Measurements from ENCODE around the gene PLD3.
"Not testable (repeated sequence)": the region's sequence is repeated elsewhere in the genome, so short reads cannot be mapped to it uniquely, and the experiment has no call there.

Gene PLD3

DNA sequence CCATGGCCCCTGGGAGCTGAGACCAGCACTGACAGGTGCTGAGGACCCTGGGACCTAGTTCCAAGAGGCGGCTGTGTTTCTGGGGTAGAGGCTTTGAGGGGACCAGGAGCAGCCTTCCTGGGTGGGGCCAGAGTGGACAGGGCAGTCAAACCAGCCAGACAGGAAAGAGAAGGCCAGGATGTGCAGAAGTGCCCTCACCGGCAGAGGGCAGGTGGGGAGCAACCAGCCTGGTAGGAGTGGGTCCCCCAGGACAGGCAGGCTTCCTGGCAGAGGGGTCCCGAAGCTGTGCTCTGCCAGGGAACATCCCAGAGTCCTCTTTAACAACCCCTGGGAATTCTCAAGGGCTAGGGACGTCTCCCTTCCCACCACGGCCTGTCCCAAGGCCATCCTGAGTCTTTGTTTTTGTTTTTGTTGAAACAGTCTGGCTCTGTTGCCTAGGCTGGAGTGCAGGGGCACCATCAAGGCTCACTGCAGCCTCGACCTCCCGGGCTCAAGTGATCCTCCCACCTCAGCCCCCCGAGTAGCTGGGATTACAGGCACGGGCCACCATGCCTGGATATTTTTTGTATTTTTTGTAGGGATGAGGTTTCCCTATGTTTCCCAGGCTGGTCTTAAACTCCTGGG, 44.5 kb downstream of the PLD3 start:
- DNase-seq = peak; percentile 45

DNA sequence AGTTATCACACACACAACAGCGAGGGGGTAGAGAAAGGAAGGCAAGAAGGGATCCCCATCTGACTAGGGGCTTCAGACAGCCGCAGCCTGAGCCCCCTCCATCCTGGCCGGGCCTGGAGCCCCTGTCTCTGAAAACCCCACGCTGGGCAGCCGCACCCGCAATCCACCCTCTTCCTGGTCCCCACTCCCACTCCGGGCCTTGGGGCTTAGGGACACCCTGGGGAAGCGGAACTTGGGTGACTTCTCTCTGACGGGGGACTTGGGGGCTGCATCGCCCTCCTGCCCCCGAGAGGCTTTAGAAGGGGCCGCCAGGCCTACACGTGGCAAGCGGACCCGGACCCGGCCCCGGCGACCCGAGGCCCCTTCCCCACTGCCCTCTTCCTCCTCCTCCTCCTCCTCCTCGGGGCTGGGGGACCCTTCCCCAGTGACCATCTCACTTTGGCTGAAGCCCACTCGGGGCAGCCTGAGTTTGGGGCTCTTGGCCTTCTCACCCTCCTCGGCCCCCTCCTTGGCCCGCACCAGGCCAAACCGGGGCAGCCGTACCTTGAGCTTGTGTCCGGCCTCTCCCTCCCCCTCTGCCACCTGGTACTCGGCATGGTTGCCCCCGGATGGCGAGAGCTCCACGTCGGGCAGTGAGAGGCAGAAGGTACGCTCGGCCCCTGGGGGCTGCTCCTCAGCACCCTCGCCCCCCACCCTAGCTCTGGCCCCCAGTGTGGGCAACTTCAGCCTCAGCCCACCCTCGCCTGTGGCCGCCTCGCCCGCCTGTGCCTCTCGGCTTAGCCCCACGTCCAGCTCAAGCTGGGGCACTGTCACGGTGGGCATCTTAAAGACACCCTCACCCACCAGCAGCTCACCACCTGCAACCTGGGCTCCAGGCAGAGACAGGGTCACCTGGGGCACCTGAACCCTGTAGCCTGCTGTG, 45.7 kb downstream of the PLD3 start:
- no peak for DNase-seq

DNA sequence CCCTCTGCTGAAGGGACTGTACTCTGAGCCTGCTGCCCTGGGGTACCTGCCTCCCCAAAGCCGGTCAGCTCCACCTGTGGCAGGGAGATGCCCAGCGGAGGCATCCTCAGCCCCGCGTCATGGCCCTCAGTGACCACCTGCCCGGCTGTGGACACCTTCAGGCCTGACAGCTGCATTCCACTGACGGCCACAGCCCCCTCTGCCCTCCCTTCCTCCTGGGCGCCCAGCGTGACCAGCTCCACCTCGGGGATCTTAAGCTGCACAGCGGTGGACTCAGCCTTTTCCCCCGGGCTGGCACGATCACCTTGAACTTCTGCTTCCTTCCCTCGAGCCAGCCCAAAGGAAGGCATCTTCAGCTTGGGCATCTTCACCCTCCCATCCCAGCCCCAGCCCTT, 46.3 kb downstream of the PLD3 start:
- no peak for DNase-seq

DNA sequence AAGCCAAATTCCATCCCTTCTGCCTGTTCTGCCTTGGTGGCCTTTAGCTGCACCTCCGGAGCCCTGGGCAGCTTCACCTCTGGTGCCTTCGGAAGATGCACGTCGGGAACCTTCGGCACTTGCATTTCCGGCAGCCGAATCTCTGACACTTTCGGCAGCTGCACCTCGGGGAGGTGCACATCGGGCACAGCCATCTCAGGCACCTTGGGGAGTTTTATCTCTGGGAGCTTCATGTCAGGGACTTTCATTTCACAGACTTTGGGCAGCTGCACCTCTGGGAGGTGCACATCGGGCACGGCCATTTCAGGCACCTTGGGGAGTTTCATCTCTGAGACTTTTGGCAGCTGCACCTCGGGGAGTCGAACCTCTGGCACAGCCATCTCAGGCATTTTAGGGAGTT, 47.5 kb downstream of the PLD3 start:
- no peak for DNase-seq

DNA sequence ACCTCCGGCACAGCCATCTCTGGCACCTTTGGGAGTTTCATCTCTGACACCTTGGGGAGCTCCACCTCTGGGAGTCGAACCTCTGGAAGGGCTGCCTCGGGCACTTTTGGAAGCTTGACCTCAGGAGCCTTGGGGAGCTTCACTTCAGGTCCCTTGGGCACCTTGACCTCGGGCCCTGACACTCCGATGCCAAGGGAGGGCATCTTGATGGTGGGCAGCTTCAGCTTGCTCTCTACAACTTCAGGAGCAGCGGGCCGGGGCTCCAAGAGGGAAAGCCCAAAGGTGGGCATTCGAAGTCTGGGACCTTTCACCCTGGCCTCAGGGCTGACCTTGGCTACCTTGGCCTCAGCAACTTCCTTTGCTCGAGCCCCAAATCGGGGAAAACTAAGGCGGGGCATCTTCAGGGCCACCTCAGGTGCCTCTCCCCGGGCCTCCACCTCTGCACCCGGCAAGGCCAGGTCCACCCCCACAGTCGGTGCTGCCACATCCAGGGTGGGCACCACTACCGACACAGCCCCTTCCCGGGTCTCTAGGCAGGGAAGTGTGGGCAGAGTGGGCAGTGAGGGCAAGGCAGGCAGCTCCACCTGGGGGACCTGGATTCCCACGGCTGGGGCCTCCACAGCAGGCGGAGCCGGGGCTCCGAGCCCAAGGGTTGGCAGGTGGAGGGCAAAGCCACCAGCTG, 48.5 kb downstream of the PLD3 start:
- DNase-seq = no peak

DNA sequence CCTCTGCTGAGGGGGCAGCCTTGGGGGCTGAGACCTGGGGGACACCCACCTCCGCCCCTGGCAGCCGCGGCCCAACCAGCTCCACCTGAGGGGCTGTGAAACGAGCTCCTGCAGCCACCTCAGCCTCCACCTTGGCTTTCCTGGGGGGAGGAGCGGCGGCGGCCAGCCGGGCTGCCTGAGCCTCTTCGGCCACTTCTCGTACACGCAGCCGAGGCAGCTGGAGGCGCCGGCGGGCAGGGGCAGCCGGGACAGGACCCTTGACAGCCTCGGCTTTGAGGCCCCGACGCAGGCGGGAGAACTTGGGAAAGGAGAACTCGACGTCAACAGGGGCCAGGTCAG, 49.0 kb downstream of the PLD3 start:
- DNase-seq = no peak

DNA sequence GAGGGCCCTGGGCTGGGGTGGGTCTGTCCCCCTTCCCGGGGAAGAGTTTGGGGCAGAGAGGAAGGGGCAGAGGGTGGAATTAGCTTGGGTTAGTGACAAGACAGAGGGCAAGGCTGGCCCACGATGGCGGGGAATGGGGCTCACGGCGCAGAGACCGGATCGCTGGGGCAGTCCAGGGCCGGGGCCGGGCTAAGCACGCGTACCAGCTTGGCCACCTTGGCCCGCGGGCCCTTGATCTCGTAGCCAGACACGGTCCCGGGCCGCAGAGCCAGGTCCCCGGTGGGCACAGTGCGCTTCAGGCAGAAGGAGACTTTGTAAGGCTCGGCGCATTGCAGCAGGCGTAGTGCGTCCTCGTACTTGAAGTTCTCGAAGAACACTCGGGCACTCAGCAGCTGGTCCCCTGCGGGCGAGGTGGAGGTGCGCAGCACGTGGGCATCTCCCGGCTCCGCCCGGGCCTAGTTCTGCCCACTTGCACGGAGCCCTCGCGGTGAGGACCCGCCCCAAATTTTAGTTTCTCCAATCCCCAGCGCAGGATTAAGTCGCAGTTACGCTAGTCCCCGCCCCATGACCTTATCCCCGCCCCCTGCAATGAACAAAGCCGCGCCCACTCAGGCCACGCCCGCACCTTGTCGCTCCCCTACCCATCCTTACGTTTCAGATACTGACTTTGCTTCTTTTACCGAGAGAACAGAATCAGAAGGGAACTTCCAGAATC, 50.1 kb downstream of the PLD3 start:
- peak; percentile 97 for DNase-seq

DNA sequence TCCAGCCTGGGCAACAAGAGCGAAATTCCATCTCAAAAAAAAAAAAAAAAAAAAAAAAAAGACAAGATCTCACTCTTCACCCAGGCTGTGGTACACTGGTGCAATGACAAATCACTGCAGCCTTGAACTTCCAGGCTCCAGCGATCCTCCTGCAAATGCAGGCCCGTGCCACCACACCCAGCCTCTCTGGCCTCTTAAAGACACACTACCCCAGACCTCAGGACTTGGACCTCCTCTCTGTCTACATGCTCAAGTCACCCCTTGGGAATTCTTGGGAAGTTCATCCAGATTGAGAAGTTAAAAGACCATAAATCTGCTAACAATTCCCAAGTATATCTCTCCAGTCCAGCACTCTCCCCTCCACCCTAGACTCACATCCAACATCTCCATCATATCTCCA, 52.1 kb downstream of the PLD3 start:
- no peak for DNase-seq

DNA sequence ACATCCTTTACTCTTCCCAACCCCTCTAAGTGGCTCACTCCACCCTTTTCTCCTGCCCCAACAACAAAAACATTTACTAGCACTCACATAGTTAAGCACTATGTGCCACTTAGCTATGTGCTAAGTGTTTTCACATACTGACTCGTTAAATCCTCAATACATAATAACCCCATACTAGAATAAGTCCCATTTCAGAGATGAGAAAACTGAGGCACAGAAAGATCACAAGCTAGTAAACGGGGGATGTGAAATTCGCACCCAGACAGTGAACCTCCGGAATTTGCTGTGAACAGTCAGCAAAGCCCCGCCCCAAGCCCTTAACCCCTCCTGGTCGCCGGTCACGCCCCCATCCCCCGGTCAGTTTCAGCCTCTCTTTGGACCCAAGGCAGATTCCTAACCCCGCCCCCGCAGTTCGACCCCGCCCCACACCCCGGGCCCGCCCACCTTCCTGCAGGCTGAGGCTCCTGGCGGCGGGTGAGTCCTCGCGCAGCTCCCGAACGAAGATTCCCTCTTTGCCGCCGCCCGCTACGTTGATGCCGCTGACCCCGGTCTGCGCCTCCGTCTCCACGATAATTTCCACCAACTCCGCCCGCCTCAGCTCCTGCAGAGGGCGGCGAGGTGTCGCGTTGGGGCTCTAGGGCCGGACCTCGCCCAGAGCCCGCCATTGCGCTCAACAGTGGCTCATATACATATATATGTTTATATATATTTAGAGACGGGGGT, 54.9 kb downstream of the PLD3 start:
- DNase-seq = peak; percentile 92

DNA sequence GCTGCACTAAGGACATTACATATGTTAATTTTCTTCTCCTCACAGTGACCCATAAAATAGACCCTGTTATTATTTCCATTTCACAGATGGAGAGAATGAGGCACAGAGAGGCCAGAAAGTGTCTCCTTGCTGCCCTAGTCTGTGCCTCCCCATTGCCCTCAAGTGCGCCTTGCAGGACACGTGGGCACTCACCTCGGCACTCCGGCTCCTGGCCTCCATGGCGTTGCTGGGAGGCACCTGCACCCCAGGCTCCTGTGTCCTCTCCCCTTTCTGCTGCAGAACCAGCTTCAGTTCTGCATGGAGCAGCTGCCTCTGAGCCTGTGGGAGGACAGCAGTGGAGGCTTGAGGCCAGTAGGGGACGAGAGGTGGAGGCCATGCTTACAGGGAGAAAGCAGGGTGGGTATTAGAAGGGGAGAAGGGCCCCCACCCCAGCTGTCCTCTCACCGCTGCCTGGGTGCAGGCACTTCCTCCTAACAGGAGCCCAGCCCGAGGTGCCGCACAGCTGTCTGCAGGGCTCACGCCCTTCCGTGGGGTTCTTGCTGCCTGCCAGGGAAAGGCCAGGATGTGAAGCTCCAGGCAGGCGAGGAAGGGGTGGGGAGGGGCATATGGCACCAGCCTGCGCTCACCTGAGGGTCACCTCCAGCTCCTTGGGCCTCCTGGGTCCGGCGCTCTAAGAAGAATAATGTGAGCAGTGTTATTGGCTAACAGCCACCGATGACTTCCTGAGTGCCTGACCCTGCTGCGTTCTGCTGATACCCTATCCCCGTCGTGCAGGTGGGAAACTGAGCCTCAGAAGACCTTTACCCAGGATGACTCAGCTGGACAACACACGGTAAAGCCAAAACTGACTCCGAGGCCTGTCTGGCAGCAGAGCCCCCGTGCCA, 59.5 kb downstream of the PLD3 start:
- DNase-seq = no peak

DNA sequence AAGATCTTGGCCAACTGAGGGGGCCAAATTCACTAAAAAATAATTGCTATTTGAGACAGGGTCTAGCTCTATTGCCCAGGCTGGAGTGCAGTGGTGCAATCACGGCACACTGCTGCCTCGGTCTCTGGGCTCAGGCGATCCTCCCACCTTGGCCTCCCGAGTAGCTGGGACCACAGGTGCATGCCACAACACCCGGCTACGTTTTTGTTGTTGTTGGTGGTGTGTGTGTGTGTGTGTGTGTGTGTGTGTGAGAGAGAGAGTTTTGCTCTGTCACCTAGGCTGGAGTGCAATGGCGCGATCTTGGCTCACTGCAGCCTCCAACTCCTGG, 60.1 kb downstream of the PLD3 start:
- DNase-seq = not testable (repeated sequence)

DNA sequence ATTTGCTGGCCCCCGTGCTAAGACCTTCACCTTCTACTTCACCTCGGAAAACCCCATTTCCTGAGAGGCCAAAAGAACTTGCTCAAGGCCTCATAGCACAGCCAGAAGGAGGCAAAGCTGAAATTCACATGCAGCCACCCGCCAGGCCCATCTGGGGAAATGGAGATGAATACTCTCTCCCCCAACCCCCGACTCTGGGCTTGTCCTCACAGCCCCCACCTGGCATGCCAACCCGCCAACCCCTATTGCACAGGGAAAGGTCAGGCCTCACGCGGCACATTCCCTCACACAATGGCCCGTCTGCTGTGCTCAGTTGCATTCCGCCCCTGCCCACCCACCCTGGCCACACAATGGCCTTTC, 61.5 kb downstream of the PLD3 start:
- DNase-seq = no peak

DNA sequence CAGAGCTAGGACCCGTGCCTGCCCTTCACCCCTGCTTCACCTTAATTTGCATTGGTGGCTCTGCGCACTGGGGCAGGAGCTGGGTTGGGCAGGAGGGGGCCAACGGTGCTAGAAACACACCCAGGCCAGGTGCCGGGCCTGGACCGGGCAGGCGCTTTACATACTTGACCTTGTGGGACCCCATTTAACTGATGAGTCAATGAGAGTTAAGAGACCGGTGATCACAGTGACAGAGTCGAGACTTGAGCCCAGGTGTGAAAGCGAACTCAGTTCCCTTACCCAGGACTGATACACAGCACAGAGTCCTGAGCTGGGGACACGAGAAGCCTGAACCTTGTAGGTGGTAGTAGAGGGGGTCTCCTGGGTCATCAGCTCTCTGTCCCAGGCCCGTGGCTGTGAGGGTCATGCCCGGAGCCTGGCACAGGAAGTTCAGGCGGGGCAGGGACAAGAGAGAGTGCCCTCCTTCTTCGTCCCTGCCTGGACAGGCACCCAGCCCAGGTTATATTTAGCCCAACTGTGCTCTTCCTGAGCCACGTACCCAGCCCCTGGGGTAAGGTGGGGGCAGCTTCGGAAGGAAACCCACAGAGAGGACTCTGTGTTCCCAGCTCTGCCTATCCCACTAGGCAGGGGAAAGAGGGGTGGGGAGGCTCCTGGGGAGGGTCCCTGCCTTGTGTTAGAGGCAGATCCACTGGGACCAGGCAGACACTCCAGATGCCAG, 62.8 kb downstream of the PLD3 start:
- DNase-seq = no peak

DNA sequence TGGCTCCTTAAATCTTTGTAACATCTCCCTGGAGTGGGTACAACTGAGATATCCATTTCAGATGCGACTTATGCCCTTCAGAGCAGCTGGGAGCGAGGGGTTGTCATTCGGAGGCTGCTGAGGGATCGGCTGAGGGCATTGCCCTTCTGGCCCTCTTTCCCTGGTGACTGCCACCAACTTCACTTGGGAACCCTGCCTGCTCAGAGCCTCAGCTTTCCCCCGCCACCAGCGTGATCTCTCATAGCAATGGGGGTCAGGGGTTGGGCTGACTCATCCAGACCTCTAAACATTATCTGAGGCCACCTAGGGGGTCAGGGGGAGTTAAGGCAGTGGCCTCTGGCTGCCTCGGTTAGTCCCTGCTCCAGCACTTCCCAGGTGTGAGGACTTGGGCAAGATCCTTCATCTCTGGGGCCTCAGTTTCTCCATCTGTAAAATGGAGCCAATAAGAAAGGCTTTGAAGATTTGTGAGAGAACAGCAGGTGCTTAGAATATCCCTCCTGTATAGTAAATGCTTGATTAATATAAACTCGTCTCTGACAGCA, 63.5 kb downstream of the PLD3 start:
- no peak for DNase-seq

DNA sequence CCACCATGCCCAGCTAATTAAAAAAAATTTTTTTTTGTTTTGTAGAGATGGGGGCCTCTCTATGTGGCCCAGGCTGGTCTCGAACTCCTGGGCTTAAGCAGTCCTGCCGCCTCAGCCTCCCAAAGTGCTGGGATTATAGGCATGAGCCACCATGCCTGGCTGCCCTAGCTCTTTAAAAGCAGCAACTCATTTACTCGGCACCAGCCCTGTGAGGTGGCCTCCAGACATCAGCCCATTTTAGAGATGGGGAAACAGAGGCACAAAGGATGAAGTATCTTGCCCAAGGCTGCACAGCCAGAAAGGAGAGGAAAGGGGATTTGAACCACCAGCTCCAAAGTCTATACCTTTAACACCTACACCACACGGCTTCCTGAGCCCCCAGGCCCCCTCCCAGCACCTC, 64.4 kb downstream of the PLD3 start:
- DNase-seq = no peak

DNA sequence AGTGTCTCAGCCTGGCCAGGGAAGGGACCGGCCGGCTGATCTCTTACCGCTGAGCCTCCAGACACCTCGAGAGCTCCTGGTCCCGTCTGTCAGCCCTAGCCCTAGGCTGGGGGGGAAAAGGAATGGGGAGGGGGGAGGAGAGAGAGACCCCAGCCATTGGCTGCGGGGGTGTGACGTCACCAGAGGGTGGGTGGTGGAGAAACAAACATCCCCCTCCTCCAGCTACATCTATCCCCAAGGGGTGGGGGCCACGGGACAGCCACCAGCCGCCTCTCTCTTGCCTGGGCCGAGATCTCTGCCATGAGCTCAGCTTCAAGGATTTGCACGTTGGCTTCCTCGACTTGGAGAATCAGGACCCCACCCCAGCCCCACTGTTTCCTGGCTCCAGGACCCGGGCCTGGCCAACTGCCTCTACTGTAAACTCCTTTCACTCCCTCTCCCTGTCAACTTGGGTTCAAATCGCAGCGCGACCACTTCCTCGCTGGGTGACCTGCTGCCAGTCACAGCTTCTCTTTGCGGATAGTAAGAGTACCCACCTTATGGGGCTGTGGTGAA, 64.9 kb downstream of the PLD3 start, which contains the start of gene PRX:
Gene PRX (minus strand): TSS at position 88 of the 555 bp plus-strand sequence. CDS start 5,446 bp downstream, outside the sequence.
- DNase-seq = peak; percentile 87

DNA sequence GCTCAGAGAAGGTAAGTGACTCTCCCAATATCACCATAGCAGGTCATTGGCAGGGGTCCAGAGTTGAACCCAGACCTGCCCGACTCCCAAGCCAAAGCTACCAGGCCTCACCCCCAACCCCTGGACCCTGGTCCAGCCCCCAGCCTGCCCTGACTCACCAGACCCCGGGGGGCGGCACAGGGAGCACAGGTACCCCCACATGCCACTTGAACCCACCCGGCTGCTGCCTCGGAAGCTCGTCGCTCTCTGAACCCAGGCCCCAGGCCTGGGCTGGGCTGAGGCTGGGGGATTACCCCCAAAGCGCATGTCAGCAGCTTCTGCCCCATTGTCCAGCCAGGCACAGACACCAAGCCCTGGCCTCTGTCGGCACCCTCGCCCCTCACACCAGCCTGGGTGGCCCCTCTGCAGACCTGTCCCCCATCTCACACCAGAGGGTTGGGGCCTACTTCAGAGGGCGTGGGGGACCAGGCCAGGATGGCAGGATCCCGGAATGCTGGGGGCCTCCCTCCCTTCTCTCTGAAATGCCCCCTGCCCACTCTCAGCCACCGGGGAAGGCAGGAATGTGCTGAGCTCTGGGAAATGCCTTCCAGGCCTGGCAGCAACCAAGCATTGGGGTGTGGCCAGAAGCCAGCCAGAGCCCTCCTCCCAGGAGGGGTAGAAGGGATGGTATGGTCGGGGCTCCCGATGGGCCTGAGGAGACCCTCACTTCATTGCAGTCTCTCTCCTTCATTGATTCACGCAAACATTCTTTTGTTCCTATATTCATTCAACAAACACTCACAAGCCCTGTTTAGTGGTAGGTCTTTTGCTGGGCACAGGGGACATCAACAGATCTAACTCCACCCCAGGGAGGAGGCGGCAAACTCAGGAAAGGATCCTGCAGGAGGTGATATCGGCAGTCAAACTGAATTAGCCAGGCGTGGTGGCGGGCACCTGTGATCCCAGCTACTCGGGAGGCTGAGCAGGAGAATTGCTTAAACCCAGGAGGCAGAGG, 66.3 kb downstream of the PLD3 start:
- DNase-seq = no peak

DNA sequence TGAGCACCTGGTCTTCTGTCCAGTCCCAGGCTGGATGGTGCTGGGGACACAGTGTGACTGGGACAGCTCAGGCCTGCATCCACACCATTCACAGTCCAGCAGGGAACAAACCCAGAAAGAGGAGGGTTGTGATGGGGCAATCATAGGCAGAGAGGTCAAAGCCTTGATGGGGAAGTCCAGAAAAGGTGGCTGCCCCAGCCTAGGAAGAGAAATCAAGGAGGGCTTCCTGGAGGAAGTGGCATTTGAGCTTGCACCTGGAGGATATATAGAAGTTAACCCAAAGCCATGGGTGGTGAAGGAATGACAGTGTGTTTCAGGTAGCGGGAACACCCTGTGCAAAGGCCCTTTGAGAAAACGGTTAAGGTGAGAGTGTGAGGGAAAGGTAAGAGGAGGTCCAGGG, 67.3 kb downstream of the PLD3 start:
- DNase-seq = no peak

All from NCI-H82 (cell line).